Retinal pigment epithelial cell (primary cell): ENCODE measurements around the gene SGSH.
"Not testable (repeated sequence)": the region's sequence is repeated elsewhere in the genome, so short reads cannot be mapped to it uniquely, and the experiment has no call there.

Experiments used
- DNase-seq: peaks from one replicate; pipeline ENCODE4 v3.0.0-alpha.2; 2010; ENCODE audit warnings: low read depth
- H3K4me3 ChIP-seq: 2 replicates; pipeline ENCODE4 v1.5.1; 2011; ENCODE audit warnings: mild to moderate bottlenecking, low read length, control low read depth, moderate library complexity
- CTCF ChIP-seq: conservative IDR thresholded peaks from 2 replicates; pipeline ENCODE4 v1.5.1; 2011; ENCODE audit warnings: low read depth, low read length, control low read depth, inconsistent platforms

SGSH gene

GRCh38 chr17:80209765-80210164, 10.4 kb downstream of the SGSH start:
- TF ChIP-seq CTCF: no peak
- H3K4me3 ChIP-seq: no peak overlapping the region
- DNase-seq: no peak

GRCh38 chr17:80208050-80208449, 12.1 kb downstream of the SGSH start:
- DNase-seq: no peak
- no peak overlapping the region for H3K4me3 ChIP-seq
- TF ChIP-seq CTCF: no peak

GRCh38 chr17:80205811-80206210, 14.3 kb downstream of the SGSH start:
- DNase-seq: no peak
- no peak overlapping the region for H3K4me3 ChIP-seq
- TF ChIP-seq CTCF: no peak

GRCh38 chr17:80204626-80205468, 15.3 kb downstream of the SGSH start:
- DNase-seq: no peak
- TF ChIP-seq CTCF: no peak

DNA sequence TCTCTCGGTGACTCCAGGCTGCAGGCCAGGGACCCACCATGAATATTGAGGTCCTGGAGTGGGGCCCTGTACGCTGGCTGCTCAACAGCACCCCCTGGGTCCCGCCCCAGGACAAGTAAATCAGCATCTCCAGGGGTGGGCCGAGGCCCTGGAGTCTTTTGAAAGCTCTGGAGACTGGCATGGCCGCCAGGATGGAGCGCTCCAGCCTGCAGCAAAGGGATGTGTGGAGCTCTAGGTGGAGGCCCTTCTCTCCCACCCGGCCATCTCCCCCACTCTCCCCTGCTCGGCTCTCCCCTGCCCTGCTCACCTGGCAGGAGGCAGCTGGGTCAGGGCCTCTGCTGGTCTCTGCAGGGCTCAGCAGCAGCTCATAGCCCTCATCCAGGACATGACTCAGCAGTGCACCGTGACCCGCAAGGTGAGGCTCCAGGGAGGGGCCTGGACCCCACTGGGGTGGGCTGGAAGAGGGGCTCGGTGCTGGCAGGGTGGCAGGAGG, 16.6 kb downstream of the SGSH start:
- no peak overlapping the region for H3K4me3 ChIP-seq
- TF ChIP-seq CTCF: no peak
- no peak for DNase-seq

More at GRCh38 chr17:80204626-80205468, 15.3 kb downstream of the SGSH start:
- H3K4me3 ChIP-seq: no peak overlapping the region

GRCh38 chr17:80202197-80202596, 17.9 kb downstream of the SGSH start:
- DNase-seq: no peak
- H3K4me3 ChIP-seq: no peak overlapping the region
- TF ChIP-seq CTCF: no peak

GRCh38 chr17:80201446-80201845, 18.7 kb downstream of the SGSH start:
- no peak for TF ChIP-seq CTCF
- no peak for DNase-seq
- no peak overlapping the region for H3K4me3 ChIP-seq

- H3K4me3 ChIP-seq, DNase-seq: not testable (repeated sequence)
Observed at GRCh38 chr17:80199295-80199694, 20.8 kb downstream of the SGSH start.
